UCSD-AML1 (cell line): Measurements from ENCODE around the gene FREM2.

Experiments
- DNase-seq: peaks from one replicate; lab custom pipeline; 2025; ENCODE audit not compliant: unreplicated experiment; lab: John Stamatoyannopoulos, UW

Gene FREM2

GRCh38 chr13:38687246-38688229 is 661 bp downstream of the FREM2 start:
- DNase-seq, result no peak

- DNase-seq, result no peak
These were observed 1.8 kb downstream of the FREM2 start for GRCh38 chr13:38688674-38689073.

GRCh38 chr13:38690231-38690630 is 3.4 kb downstream of the FREM2 start:
- DNase-seq, result no peak

- no peak for DNase-seq
These were observed 6.3 kb downstream of the FREM2 start for GRCh38 chr13:38693168-38693567.

GRCh38 chr13:38693641-38694040 is 6.8 kb downstream of the FREM2 start:
- no peak for DNase-seq

GRCh38 chr13:38697197-38697596 is 10.3 kb downstream of the FREM2 start:
- no peak for DNase-seq

GRCh38 chr13:38697628-38698333 is 10.9 kb downstream of the FREM2 start:
- no peak for DNase-seq

GRCh38 chr13:38700051-38700450 is 13.2 kb downstream of the FREM2 start:
- no peak for DNase-seq

GRCh38 chr13:38702669-38703068 is 15.8 kb downstream of the FREM2 start:
- no peak for DNase-seq

GRCh38 chr13:38703255-38703654 is 16.4 kb downstream of the FREM2 start:
- no peak for DNase-seq

GRCh38 chr13:38705365-38705764 is 18.5 kb downstream of the FREM2 start:
- DNase-seq, result no peak

- DNase-seq, result no peak
These were observed 20.6 kb downstream of the FREM2 start for GRCh38 chr13:38707460-38707859.

GRCh38 chr13:38713046-38713445 is 26.2 kb downstream of the FREM2 start:
- DNase-seq, result no peak

GRCh38 chr13:38718374-38718773 is 31.5 kb downstream of the FREM2 start:
- DNase-seq, result no peak

GRCh38 chr13:38730332-38730731 is 43.5 kb downstream of the FREM2 start:
- no peak for DNase-seq

- no peak for DNase-seq
These were observed 46.3 kb downstream of the FREM2 start for GRCh38 chr13:38733146-38733545.

GRCh38 chr13:38735665-38736440 is 49.0 kb downstream of the FREM2 start:
- no peak for DNase-seq

GRCh38 chr13:38743466-38743865 is 56.6 kb downstream of the FREM2 start:
- no peak for DNase-seq

GRCh38 chr13:38752686-38753085 is 65.8 kb downstream of the FREM2 start:
- no peak for DNase-seq

GRCh38 chr13:38753878-38754277 is 67.0 kb downstream of the FREM2 start:
- no peak for DNase-seq

- DNase-seq, result no peak
These were observed 68.9 kb downstream of the FREM2 start for GRCh38 chr13:38755793-38756192.
